ENCODE measurements around the gene RIBC2.
"Not testable (repeated sequence)": the region's sequence is repeated elsewhere in the genome, so short reads cannot be mapped to it uniquely, and the experiment has no call there.

The RIBC2 gene

DNA sequence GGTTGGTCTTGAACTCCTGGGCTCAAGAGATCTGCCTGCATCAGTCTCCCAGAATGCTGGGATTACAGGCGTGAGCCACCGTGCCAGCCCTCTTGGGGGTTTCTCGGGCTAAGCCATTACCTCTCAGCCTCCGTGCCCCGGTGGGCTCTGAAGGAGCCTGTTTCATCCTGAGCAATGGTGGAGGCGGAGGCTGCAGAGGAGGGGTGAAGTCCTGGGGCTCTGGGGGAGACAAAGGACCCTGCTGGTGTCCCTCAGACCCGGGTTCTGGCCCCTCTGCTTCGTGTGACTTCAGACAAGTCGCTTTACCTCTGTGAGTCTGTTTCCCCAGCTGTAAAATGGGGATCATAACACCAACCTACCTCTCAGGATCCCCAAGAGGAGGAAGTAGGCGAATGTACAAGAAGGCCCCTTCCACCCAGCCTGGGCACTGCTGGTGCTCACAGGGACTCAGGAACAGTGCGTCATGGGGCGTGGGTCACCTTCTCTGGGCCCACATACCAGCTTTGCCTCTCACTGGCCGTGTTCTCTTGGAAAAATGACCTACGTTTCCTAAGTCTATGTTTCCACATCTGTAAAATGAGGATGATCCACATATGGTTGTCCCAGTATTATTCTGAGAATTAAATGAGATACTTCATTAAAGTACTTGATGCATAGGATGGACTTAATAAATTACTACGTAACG is 36.8 kb downstream of the RIBC2 start:
- no peak for DNase-seq

- no peak for DNase-seq
Measured at GRCh38 chr22:45450921-45451651, 37.6 kb downstream of the RIBC2 start.

- DNase-seq: no peak
Measured at GRCh38 chr22:45451972-45452371, 38.5 kb downstream of the RIBC2 start.

DNA sequence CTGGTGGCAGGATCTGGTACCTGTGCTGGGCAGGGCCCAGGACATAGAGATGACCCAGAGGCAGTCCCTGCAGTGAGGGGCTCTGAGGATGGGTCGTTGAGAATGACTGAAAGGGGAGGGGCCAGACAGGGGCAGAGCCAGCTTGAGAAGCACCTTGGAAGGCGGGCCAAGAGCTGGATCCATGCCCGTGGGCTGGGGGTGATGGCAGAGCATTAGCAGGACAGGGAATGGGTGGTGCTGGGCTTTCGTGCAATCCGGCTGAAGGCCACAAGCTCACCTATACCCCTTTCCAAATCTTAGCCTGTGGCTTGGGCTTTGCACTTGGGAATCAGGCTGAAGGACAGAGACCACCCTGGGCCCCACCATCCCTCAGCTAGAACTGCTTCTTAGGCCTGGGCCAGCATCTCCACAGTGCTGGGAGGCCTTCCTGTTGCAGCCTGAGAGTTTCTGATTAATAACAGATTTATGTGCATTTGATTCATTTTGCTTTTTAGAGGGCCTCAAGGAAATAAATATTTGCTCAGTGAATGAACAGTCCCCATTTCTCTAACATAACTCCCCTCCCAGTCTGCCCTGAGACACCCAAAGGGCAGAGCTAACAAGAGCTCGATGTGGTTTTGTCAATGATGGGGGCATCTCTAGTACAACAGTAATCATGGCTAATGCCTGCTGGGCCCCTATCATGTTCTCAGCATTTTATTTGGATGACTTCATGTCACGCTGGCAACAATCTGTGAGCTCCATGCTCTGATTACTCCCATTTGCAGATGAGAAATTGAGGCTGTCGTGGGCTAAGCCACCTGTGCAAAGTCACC is 39.3 kb downstream of the RIBC2 start:
- no peak for DNase-seq

DNA sequence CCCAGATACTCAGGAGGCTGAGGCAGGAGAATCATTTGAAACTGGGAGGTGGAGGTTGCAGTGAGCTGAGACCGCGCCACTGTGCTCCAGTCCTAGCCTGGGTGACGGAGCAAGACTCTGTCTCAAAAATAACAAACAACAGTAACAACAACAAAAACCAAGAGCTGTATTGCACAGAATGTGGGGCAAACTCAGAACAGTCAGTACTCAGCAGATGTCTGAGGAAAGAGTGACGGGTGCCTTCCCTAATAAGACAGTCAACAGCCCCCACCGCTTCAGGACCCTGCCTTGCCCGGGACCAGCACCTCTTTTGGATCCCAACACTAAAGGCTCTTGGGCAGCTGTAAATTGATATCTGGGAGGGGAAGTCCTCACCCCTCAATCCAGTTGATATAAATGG is 40.3 kb downstream of the RIBC2 start:
- DNase-seq: no peak

DNA sequence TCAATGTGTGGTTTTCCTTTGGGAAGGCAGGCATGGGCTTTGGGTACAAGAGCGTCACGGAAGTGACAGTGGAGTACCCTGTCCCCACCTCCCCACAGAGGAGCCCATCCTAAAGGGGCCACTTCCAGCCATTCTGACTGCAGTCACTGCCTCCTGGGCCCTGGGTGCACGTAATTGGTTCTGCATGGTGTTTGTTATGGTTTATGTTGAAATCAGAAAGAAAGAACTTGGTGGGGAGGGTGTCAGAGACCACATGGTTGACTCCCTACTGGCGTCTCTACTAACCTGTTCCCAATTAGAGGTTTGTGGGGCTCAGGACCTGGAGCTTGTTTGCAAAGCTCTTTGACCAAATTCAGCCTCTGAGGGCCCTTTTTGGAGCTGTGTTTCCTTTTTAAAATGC is 40.8 kb downstream of the RIBC2 start:
- DNase-seq: no peak

DNA sequence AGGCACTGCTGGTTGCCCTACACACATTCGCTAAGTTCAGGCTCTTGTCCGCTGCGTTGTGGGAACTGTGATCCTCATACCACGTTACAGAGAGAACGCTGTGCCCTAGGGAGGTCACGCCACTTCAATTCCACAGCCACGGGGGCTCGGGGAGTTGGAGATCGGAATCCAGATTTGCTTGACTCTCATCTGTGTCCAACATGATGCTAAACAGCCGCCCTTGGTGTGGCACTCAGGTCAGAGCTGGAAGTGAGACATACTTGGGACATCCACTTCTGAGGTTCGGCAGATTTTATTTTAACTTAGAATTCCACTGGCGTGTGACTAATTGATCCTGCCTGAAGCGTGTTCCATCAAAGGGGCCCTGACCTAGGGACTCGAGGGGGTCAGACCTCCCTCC is 41.7 kb downstream of the RIBC2 start:
- DNase-seq: no peak

GRCh38 chr22:45455621-45456020 is 42.1 kb downstream of the RIBC2 start:
- no peak for DNase-seq

GRCh38 chr22:45456811-45457210 is 43.3 kb downstream of the RIBC2 start:
- DNase-seq: no peak

- no peak for DNase-seq
Measured at GRCh38 chr22:45458532-45458931, 45.0 kb downstream of the RIBC2 start.

- DNase-seq: no peak
Measured at GRCh38 chr22:45459235-45459634, 45.7 kb downstream of the RIBC2 start.

- no peak for DNase-seq
Measured at GRCh38 chr22:45460288-45461109, 47.0 kb downstream of the RIBC2 start.

- DNase-seq: peak; percentile 33 to 49
Measured at GRCh38 chr22:45462034-45462655, 48.7 kb downstream of the RIBC2 start.

DNA sequence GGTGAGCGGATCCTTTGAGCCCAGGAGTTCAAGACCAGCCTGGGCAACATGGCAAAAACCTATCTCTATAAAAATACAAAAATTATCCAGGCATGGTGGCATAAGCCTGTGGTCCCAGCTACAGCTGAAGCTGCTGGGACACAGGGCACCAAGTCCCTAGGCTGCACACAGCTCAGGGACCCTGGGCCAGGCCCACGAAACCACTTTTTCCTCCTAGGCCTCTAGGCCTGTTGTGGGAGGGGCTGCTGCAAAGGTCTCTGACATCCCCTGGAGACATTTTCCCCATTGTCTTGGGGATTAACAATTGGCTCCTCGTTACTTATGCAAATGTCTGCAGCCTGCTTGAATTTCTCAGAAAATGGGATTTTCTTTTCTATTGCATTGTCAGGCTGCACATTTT is 50.2 kb downstream of the RIBC2 start:
- not testable (repeated sequence) for DNase-seq

GRCh38 chr22:45465633-45466032 is 52.1 kb downstream of the RIBC2 start:
- DNase-seq: no peak

DNA sequence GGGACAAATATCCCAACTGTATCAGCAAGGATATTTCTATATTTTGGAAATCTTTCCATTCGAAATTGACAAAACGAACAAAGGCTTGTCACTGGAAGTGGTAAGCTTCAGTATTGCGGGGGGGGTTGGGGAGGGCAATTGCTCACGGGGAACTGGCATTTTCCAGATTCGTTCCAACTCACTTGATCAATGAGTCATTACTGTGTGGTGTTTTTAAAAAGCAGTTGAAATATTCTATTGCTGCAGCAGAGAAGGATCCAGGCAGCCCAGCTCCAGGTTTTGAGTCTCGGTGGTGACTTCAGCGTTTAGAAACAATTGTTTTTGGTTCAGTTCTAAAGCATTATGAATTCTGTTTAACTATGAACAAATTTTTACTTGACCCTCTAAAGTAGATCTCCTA is 55.4 kb downstream of the RIBC2 start:
- no peak for DNase-seq

DNA sequence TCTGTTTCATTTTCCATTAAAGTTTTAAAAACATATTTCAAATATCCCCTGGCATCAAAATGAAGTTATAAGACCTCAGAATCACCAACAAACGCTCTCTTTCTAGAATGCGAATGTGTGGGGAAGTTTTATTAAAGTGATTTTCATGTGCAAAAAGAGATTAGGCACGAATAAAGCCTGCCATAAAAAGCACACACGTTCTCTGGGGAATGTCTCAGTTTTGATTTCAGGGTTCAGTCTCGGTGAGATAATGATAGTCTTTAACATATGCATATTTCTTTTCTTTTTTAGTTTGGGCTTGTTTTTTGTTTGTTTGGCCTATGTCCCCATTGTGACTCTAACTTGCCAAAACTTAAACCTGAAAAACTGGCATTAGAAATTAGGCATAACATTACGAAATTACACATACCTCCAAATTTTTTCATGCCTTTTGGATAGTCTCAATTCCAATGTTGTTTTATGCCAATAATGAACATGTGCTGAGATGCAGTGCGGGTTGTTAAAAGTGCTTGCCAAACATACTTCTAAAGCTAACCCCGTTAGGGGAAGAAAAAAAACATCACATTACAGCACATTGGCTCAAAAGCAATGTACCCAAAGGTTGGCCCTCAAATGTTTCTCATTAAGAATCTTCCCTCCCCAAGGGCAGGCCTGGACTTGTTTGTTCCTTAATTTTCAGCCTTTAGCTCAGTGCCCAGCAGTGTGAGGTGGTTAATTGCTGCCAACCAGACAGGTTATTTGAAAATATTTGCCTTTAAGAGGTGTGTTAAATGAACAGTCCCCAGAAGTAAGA is 56.0 kb downstream of the RIBC2 start:
- DNase-seq: no peak

DNA sequence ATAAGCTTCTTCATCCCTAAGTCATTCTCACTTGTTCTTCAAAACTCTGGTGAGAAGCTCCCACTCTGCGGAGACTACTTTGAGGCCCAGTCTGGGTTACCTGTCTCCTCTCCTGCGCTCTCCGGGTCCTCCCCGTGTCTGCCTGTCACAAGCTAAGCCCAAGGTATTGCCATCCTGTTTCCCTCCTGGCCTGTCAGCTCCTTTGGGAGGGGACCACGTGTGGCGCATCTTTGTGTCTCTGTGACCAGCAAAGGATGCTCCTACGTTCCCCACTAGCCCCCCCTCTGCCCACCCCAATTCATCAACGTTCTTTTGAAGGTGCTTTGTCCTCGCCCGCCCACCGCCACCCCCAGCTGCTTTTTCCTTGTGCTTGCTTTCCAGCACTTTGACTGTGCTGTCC is 57.4 kb downstream of the RIBC2 start:
- no peak for DNase-seq

GRCh38 chr22:45472426-45472825 is 58.9 kb downstream of the RIBC2 start:
- no peak for DNase-seq

DNA sequence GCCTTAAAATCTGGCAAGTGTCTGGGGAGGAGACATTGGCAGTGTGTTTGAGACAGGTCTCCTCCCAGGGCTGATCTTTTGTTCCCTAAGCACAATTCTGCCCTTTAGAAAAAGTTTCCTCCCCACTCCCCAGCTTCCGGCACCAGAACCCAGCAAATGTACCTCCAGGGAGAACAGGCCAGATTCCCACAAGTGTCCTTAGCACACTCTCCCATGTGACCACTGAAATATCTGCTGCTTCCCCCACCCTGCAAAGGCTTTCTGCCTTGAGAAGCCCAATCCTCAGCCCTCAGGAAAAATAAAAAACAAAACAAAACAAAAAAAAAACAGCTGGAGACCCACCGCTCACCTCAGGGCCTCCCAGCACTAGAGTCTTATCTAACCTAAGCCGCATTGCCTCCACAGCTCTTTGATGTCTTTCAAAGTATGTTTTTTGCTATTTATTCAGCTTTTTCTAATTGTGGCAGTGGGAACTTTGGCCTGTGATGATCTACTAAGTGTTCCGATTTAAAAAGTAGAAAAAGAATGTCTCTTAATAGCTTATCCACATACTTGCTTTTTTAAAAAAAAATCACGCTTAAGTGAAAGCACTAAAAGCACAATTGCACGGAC is 60.2 kb downstream of the RIBC2 start:
- no peak for DNase-seq
